G401.6 (cell line): Measurements from ENCODE around the gene MPHOSPH6.
"Not testable (repeated sequence)": the region's sequence is repeated elsewhere in the genome, so short reads cannot be mapped to it uniquely, and the experiment has no call there.

ENCODE experiments used
- FAIRE-seq: peaks from 2 replicates; lab custom pipeline; 2012; peaks lifted over from hg19 to GRCh38; lab: Jason Lieb, UNC

The MPHOSPH6 gene

DNA sequence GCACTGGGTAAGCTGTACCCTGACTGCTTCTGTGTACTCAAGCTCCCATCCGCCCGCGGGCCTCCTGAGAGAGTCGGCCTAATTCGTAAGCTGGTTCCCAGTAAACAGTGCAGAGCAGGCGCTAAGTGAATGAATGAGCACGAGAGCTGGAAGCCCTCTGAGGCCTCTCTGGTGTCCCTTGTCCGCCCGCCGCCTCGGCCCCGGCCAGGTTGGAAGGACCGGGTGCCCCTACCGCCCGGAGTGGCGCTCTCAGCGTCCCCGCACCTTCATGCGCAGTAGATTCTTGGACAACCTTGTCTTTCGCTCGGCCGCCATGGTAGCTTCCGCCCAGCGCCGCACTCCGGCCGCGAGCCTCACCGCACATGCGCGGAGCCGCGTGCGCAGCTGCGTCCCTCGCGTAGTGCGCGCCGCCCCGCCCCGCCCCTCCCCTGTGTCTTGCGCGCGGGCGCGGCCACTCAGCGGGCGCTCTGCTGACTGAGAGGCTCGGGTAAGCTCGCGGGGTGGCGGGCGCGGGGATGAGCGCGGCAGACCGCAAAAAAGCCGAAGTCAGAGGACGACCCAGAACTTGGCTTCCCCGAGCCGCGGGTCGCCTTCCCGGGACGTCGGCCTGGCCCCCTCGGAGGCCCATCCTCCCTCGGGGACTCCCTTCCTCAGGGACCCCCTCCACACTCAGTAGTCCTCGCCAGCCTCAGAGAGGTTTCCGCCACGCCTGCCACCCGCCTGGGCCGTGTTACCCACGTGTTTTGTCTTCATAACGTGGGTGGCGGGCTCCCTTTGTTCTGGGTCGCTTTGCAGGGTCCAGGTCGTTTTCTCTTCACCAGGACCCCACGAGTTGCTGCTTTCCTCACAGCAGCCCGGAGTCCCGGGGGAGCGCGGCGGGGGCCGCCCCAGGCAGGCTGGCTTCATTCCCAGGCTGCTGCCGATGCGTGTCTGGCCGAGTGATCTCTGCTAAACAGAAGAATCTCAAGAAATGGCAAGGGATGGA, at the start of gene MPHOSPH6:
Gene MPHOSPH6 (minus strand): TSS at position 364 of the 985 bp plus-strand sequence. CDS start 49 bp downstream, at position 315.
- FAIRE-seq, result no peak

DNA sequence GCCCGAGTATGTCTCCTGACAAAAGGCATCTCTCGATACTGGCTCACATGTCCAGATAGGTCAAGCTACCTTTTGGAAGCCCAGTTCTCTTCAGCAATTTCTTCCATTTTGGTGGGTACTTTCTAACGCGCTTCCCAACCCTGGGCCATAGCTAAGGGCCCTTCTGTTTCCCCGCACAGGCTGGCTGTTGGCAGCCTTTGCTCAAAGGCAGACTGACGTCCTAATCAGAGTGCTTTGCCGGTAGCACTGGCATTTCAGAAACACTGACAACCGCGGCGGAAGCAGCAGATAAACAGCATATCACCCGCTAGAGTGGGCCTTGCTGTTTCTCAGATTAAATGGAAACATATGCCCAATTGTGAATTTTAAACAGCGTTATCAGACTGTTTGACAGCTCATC, 49.3 kb upstream of the MPHOSPH6 start:
- FAIRE-seq, result no peak

- not testable (repeated sequence) for FAIRE-seq
Measured at GRCh38 chr16:82209314-82209713, 39.3 kb upstream of the MPHOSPH6 start.

- no peak for FAIRE-seq
Measured at GRCh38 chr16:82203198-82203597, 33.2 kb upstream of the MPHOSPH6 start.

- no peak for FAIRE-seq
Measured at GRCh38 chr16:82201926-82202325, 31.9 kb upstream of the MPHOSPH6 start.

GRCh38 chr16:82201351-82201750, 31.3 kb upstream of the MPHOSPH6 start:
- no peak for FAIRE-seq

GRCh38 chr16:82199209-82199608, 29.2 kb upstream of the MPHOSPH6 start:
- no peak for FAIRE-seq

DNA sequence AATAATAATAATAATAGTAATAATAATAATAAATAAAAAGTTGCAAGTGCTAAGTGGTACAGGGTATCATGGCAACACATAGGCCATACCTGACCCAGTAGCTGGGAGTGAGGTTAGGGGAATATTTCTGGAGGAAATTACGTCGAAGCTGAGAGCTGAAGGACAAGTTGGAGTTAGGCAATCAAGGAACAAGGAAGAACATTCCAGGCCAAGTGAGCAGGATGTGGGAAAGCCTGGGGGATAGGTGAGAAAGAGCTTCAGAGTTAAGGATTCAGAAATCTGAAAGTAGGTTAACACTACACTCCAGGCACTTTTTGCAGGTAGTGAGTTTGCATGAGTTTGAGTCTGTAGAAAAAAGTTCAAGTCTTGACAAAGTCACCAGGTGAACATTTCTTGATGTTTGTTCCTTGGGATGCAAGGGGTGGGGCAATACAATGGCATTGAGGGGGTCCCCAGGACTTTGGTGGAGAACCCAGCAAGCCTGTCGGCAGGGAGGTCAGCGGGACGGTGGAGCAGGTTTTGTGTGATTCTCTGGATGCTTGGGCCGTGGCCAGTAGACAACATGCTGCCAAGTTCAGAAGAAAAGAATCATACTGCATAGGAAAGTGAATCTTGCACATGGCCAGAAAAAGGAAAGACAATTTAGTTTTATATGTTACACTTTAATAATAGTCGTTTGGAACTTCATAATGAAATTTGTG, 27.7 kb upstream of the MPHOSPH6 start:
- FAIRE-seq, result no peak

- FAIRE-seq, result no peak
Measured at GRCh38 chr16:82195917-82196494, 26.0 kb upstream of the MPHOSPH6 start.

DNA sequence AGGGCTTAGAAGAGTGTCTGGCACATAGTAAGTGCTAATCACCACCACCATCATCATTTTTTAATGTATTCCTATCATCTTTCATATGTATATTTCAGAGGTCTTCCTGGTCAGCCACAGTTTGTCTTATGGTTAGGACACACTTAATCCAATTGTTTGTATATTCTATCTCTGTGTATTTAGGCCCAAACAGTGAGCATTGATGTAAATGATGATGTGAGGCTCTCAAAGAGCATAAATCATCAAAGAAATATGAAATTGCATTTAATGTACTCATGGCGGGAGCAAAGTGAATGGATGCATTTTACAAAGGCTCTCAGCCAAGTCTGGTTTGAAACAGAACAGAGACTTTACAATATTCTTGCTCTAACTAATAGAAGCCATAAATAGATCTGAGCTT, 24.1 kb upstream of the MPHOSPH6 start:
- FAIRE-seq, result no peak

GRCh38 chr16:82192665-82193064, 22.6 kb upstream of the MPHOSPH6 start:
- no peak for FAIRE-seq

DNA sequence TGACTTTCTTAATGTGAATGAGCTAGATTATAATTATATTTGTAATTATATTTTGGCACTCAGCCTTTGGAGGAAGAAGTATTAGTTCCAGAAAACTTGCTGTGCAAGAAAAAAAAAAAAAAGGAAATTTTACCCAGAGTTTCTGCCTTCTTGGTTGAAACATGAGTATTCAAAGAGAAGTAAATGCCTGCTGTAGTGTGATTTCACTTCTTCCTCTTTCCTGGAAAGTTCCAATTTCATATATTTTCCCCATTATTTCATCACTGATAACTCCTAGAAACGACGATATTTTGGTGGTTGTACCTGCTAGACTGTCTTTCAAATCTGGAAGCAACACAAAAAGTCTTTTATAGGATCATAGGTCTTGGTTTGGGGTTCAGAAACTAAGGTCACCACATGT, 20.4 kb upstream of the MPHOSPH6 start:
- no peak for FAIRE-seq

DNA sequence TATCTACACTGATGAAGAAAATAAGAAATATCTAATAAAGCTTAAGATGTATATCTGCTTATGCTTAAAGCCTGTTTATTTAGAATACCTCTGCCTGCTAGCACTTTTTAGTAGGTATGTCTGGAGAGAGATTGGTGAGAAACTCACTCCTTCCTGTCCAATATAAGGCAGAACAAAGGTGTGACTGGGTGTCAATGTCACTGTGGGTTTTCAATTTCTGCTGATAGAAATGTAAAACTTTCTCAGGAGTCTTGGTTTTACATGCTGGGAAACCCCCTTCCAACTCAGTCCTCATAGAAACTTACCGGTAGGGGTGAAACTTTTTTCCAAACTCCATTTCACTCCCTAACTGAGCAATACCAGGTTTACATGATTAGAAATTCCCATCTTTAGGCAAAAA, 17.8 kb upstream of the MPHOSPH6 start:
- no peak for FAIRE-seq

DNA sequence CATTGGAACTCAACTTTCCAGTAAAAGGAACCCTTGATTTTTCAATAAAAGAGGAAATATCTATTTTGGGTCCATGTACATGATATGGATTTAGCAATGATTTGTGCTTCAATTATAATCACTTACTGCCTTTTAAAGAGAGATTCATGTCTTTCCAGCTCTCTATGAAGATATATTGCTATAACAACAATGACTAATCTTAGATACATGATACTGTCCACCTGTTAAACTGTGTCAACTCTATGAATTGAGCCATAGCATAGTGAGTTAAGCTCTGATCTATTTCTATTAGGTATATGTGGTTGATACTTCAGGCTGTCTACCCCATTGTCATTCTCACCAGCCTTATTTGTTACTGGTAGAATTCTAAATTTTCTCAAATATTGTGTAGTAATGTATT, 15.0 kb upstream of the MPHOSPH6 start:
- FAIRE-seq, result no peak

- no peak for FAIRE-seq
Measured at GRCh38 chr16:82184213-82184612, 14.2 kb upstream of the MPHOSPH6 start.

- FAIRE-seq, result no peak
Measured at GRCh38 chr16:82183004-82183397, 13.0 kb upstream of the MPHOSPH6 start.

GRCh38 chr16:82182266-82183003, 12.4 kb upstream of the MPHOSPH6 start:
- no peak for FAIRE-seq

DNA sequence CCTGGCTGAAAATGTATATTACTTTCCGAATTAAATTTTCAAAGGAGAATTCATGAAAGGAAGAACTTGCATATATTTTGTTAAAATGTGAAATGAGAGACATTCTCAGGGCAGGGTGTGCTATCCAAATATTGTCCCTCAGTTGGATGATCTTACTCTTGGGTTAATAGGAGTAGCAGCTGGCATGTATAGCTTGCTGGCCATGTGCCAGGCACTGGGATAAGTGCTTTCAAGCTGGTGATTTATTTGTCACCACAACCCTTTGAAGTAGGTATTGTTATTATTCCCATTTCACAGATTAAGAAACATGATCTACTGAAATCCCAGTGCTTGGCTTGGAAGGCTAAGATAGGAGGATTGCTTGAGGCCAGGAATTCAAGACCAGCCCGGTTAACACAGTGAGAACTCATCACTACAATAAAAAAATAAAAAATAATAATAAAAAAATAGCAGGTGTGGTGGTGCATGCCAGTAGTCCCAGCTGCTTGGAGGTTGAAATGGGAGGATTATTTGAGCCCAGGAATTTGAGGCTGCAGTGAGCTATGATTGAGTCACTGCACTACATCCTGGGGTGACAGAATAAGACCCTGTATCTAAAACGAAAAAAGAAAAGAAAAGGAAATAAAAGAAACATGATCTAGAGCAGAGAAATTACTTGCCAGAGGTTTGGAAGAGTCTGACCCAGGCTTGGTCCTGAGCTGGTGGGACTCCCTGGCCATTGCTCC, 11.6 kb upstream of the MPHOSPH6 start:
- no peak for FAIRE-seq

DNA sequence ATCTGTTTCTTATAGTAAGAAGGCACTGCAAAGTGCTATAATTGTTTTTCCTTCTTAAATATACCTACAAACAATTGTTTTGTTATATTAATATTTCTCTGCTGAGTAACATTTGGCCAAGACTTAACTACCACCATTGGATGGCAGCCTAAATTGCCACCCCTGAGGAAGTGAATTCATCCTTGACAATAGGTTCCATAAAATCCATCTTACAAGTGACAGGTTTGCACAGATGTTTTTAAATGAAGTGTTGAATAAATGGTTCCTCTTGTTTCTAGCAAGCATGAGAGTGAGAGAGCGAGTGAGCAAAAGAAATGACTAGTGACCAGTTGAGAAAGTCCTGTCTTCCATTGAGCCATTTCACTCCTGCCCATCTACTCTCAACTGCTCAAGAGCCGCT, 8.3 kb upstream of the MPHOSPH6 start:
- no peak for FAIRE-seq

GRCh38 chr16:82177555-82177954, 7.5 kb upstream of the MPHOSPH6 start:
- FAIRE-seq, result no peak

- no peak for FAIRE-seq
Measured at GRCh38 chr16:82176204-82176603, 6.2 kb upstream of the MPHOSPH6 start.

GRCh38 chr16:82175627-82176026, 5.6 kb upstream of the MPHOSPH6 start:
- no peak for FAIRE-seq
